Stimulated activated CD4-positive, alpha-beta T cell treated with anti-CD3 and anti-CD28 coated beads, Interleukin-1b, Interleukin-23, amount 100 ng/mL, for 24 hours (primary cell): Measurements from ENCODE around the gene IKBKE.

ENCODE experiments used
- DNase-seq, 4 experiments: peaks; one replicate each; pipeline ENCODE4 v3.0.0-alpha.2; 2020; ENCODE audit warnings: low read depth in 4 of 4, low spot score in 1 of 4

Gene IKBKE

GRCh38 chr1:206469933-206470691 is at the start of gene IKBKE:
IKBKE (plus strand) TSS chr1:206470476; CDS start chr1:206473228, 2,752 bp downstream.
- no peak for DNase-seq

GRCh38 chr1:206421616-206422340 is 48.5 kb upstream of the IKBKE start:
- DNase-seq: no peak

- DNase-seq: no peak
Observed at GRCh38 chr1:206422525-206422924, 47.8 kb upstream of the IKBKE start.

GRCh38 chr1:206427291-206427690 is 43.0 kb upstream of the IKBKE start:
- DNase-seq: no peak

GRCh38 chr1:206429421-206429820 is 40.9 kb upstream of the IKBKE start:
- no peak for DNase-seq

- DNase-seq: no peak
Observed at GRCh38 chr1:206430031-206430983, 40.0 kb upstream of the IKBKE start.

- DNase-seq: no peak
Observed at GRCh38 chr1:206435445-206435844, 34.8 kb upstream of the IKBKE start.

- no peak for DNase-seq
Observed at GRCh38 chr1:206438554-206438953, 31.7 kb upstream of the IKBKE start.

- DNase-seq: no peak
Observed at GRCh38 chr1:206439205-206439604, 31.1 kb upstream of the IKBKE start.

- no peak for DNase-seq
Observed at GRCh38 chr1:206441336-206441967, 28.8 kb upstream of the IKBKE start.

- no peak for DNase-seq
Observed at GRCh38 chr1:206442101-206442500, 28.2 kb upstream of the IKBKE start.

GRCh38 chr1:206445116-206445515 is 25.2 kb upstream of the IKBKE start:
- no peak for DNase-seq

GRCh38 chr1:206445911-206446356 is 24.3 kb upstream of the IKBKE start:
- no peak for DNase-seq

- DNase-seq: no peak
Observed at GRCh38 chr1:206446688-206447421, 23.4 kb upstream of the IKBKE start.

- DNase-seq: no peak
Observed at GRCh38 chr1:206447422-206447765, 22.9 kb upstream of the IKBKE start.

GRCh38 chr1:206447792-206448191 is 22.5 kb upstream of the IKBKE start:
- no peak for DNase-seq

GRCh38 chr1:206448471-206448870 is 21.8 kb upstream of the IKBKE start:
- no peak for DNase-seq

- DNase-seq: no peak
Observed at GRCh38 chr1:206449565-206449964, 20.7 kb upstream of the IKBKE start.

- DNase-seq: no peak
Observed at GRCh38 chr1:206450281-206450680, 20.0 kb upstream of the IKBKE start.

GRCh38 chr1:206451134-206451686 is 19.1 kb upstream of the IKBKE start:
- DNase-seq: no peak
